Spleen (tissue), 11 donors: ENCODE results near the gene DOK5. TPM values are rescaled to one million over a fixed set of nuclear protein-coding genes. Genes with fewer than 3 reads are reported as not detected.

Source experiments
- DNase-seq: peaks from one replicate; pipeline ENCODE4 v3.0.0-alpha.2; 2020
- H3K27ac ChIP-seq, 8 donors: fragments of 200-600 bp; sonication (generic) in 7 of 8; 1 replicate in 4 of 8; 2 replicates in 4 of 8; pipeline versions ENCODE4 v1.5.0 to v1.8.0; 2016 to 2021; ENCODE audit warnings: inconsistent platforms in 4 of 8, mild to moderate bottlenecking in 4 of 8, moderate library complexity in 1 of 8
- H3K27me3 ChIP-seq, 7 donors: fragments of 200-600 bp; sonication (generic) in 6 of 7; replicated peaks in 1 of 7; 1 replicate in 4 of 7; 2 replicates in 3 of 7; pipeline versions ENCODE4 v1.5.0 to v1.8.0; 2016 to 2021; ENCODE audit warnings: inconsistent platforms in 3 of 7, mild to moderate bottlenecking in 1 of 7
- H3K36me3 ChIP-seq, 6 donors: fragments of 200-600 bp; sonication (generic) in 5 of 6; 1 replicate in 4 of 6; 2 replicates in 2 of 6; pipeline versions ENCODE4 v1.5.0 to v1.8.0; 2016 to 2021; ENCODE audit warnings: inconsistent platforms in 2 of 6
- H3K4me1 ChIP-seq, 6 donors: fragments of 200-600 bp; sonication (generic) in 5 of 6; 1 replicate in 3 of 6; 2 replicates in 3 of 6; pipeline versions ENCODE4 v1.5.0 to v1.8.0; 2016 to 2021; ENCODE audit warnings: inconsistent platforms in 3 of 6
- H3K4me3 ChIP-seq, 8 donors: fragments of 200-600 bp; sonication (generic) in 7 of 8; 1 replicate in 4 of 8; 2 replicates in 4 of 8; pipeline versions ENCODE4 v1.5.0 to v1.8.0; 2016 to 2021; ENCODE audit warnings: inconsistent platforms in 4 of 8, mild to moderate bottlenecking in 4 of 8, moderate library complexity in 2 of 8
- H3K9me3 ChIP-seq, 8 donors: fragments of 200-600 bp; sonication (generic) in 7 of 8; 1 replicate in 4 of 8; 2 replicates in 4 of 8; pipeline versions ENCODE4 v1.5.0 to v1.8.0; 2016 to 2021; ENCODE audit warnings: inconsistent platforms in 4 of 8
- POLR2A ChIP-seq, 3 donors: fragments of 450-650 bp; IDR thresholded peaks; one replicate each; pipeline ENCODE4 v1.5.1; 2017; ENCODE audit warnings: antibody characterized with exemption in 3 of 3, mild to moderate bottlenecking in 1 of 3
- POLR2AphosphoS5 ChIP-seq, 3 donors: sonication (generic); formaldehyde crosslinking; IDR thresholded peaks; one replicate each; pipeline ENCODE4 v1.5.1; 2017; ENCODE audit warnings: antibody characterized with exemption in 3 of 3
- WGBS, 5 donors: extraction: QIAGEN DNeasy Blood & Tissue Kit in 3 of 5; methylation state at CpG; one replicate each; pipeline versions ENCODE4 v1.1.5 to v1.1.7; 2013 to 2018; 5-methylcytosine and 5-hydroxymethylcytosine counted together
- intact Hi-C: fragments of 100-400 bp; cut with DNase I; formaldehyde crosslinking; loops from one replicate; pipeline ENCODE4 v1.15.0; 2023; ENCODE audit warnings: low total_unique reads
- polyA plus RNA-seq, 3 donors: library from polyadenylated mRNA; stranded (reverse); fragments of 200-250 nt; gene quantifications; one replicate each; pipeline ENCODE4 v1.2.1, GENCODE V29; 2013
- total RNA-seq, 7 donors: library from RNA; depleted of rRNA in 3 of 7; stranded (reverse); fragments of >200 nt in 3 of 7; fragmentation: NEBNext Ultra II Directional in 4 of 7; extraction: Animal tissue kit (Norgen Biotek cat#: 25700) in 4 of 7; gene quantifications; one replicate each; pipeline versions ENCODE4 v1.1.0 to v1.2.1, GENCODE V29; 2016 to 2021
- TF ChIP-seq, protein P1 (sequence below), 11 experiments: fragments of 200-600 bp in 7 of 11; fragments of 450-650 bp in 4 of 11; sonication (generic) in 4 of 11; IDR thresholded peaks in 8 of 11; conservative IDR thresholded peaks in 3 of 11; 1 replicate in 7 of 11; 2 replicates in 4 of 11; pipeline versions ENCODE4 v1.4.0 to v1.8.0; 2016 to 2021; ENCODE audit warnings: antibody characterized with exemption in 11 of 11, inconsistent platforms in 4 of 11, mild to moderate bottlenecking in 1 of 11
- donor health status: healthy with polysubstance abuse.
- donor health status: DM: no; HTN: no; CAD: no; lungs with moderate emphysema.
- donor health status: DM: no; HTN: no; CAD: no.
- donor health status: Bipolar disorder and iron deficiency.
- donor health status: healthy.
- donor health status: DM: no; HTN: no; CAD: no.
- donor health status: DM: yes; HTN: yes; CAD: no.

Gene DOK5
- total and polyA plus RNA-seq, 10 donors = 0.17 to 0.73 (median 0.53) TPM; not detected in 3

DNA sequence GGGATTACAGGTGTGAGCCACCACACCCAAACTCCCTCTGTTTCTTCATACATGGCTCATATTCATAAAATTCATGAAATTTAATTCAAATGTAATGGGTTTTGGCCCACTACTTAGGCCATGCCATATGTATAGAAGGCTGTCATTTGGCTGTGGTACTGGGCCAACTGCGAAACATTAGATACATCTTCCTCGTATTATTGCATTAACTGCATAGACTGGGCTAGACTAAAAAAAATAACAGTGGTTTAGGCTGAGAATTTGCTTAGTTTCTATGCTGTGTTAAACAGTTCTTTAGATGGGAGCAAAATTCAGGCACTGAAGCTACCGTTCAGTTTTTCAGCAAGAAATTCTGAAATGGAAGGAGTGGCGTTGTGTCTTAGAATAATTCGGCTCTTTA lies 133.6 kb downstream of the DOK5 start:
- no peak overlapping the region for H3K27ac ChIP-seq
- no peaks in the 10 kb centered on the region for H3K36me3 ChIP-seq
- 90 to 97% (median 92%) methylated on average over 5 of the region's 5 CpGs for WGBS, 5 donors
- no peak overlapping the region for H3K4me3 ChIP-seq
- no peaks in the 10 kb centered on the region for H3K4me1 ChIP-seq
- DNase-seq = no peak
- H3K9me3 ChIP-seq = no peaks in the 10 kb centered on the region
- intact Hi-C loops = no loop called here
- TF ChIP-seq POLR2A (IDR thresholded peaks at IDR 0.05) = no peak
- TF ChIP-seq, protein P1, sequence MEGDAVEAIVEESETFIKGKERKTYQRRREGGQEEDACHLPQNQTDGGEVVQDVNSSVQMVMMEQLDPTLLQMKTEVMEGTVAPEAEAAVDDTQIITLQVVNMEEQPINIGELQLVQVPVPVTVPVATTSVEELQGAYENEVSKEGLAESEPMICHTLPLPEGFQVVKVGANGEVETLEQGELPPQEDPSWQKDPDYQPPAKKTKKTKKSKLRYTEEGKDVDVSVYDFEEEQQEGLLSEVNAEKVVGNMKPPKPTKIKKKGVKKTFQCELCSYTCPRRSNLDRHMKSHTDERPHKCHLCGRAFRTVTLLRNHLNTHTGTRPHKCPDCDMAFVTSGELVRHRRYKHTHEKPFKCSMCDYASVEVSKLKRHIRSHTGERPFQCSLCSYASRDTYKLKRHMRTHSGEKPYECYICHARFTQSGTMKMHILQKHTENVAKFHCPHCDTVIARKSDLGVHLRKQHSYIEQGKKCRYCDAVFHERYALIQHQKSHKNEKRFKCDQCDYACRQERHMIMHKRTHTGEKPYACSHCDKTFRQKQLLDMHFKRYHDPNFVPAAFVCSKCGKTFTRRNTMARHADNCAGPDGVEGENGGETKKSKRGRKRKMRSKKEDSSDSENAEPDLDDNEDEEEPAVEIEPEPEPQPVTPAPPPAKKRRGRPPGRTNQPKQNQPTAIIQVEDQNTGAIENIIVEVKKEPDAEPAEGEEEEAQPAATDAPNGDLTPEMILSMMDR (IDR thresholded peaks at IDR 0.05 in 8 of 11, conservative IDR thresholded peaks at IDR 0.05 in 3 of 11) = no peak
- TF ChIP-seq POLR2AphosphoS5 (IDR thresholded peaks at IDR 0.05) = no peak
- no peaks in the 10 kb centered on the region for H3K27me3 ChIP-seq

DNA sequence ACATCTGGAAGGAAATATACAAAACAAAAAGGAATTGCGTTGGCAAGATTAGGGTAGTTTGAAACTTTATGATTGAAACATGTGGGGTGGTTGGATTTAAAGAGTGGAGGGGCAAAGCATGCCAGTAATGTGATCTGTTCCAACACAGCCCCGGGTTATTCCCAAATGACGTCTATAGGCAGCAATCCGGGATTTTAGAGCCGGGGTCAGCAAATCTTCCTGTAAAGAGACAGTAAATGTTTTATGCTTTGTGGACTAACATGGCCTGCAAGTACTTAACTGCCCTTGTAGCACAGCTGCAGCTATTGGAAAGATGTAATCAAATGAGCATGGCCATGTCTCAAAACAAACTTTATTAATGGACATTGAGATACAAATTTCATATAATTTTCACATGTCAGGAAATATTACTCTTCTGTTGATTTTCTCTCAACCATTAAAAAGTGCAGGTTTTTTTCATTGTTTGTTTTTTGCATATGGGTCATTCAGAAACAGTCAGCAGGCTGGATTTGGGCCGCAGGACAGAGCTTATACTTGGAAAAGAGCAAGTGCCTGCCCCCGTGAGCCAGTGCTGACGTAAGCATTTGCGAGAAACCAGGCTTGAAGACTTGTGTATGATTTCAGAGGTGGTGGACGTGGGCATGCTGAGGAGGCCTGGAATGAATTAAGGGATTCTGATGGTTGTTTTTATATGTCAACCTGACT lies 136.5 kb downstream of the DOK5 start:
- Histone ChIP-seq H3K27ac (no peak overlapping the region), H3K9me3 (no peaks in the 10 kb centered on the region), H3K4me3 (no peak overlapping the region), H3K4me1 (no peaks in the 10 kb centered on the region), H3K36me3 (no peaks in the 10 kb centered on the region), H3K27me3 (no peaks in the 10 kb centered on the region)
- 81 to 88% (median 86%) methylated on average over 10 of the region's 10 CpGs for WGBS, 5 donors
- no peak for DNase-seq
- intact Hi-C loops = no loop called here
- TF ChIP-seq POLR2A (IDR thresholded peaks at IDR 0.05) (no peak), POLR2AphosphoS5 (IDR thresholded peaks at IDR 0.05) (no peak)
- TF ChIP-seq, protein P1 (IDR thresholded peaks at IDR 0.05 in 8 of 11, conservative IDR thresholded peaks at IDR 0.05 in 3 of 11) = no peak

DNA sequence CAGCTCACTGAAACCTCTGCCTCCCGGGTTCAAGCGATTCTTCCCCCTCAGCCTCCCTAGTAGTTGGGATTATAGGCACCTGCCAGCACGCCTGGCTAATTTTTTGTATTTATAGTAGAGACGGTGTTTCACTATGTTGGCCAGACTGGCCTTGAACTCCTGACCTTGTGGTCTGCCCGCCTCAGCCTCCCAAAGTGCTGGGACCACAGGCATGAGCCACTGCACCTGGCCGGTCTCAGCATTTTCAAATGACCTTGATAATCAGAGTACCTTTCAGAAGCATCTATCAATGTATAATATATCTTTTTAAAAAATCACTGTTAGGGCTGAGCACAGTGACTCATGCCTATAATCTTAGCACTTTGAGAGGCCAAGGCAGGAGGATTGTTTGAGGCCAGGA lies 143.0 kb downstream of the DOK5 start:
- 85 to 91% (median 89%) methylated on average over 6 of the region's 6 CpGs for WGBS, 5 donors
- TF ChIP-seq POLR2A (IDR thresholded peaks at IDR 0.05) = no peak
- TF ChIP-seq POLR2AphosphoS5 (IDR thresholded peaks at IDR 0.05) = no peak
- TF ChIP-seq, protein P1 (IDR thresholded peaks at IDR 0.05 in 8 of 11, conservative IDR thresholded peaks at IDR 0.05 in 3 of 11) = no peak
- Histone ChIP-seq H3K4me1 (no peaks in the 10 kb centered on the region), H3K27me3 (peaks cover 0 to 17% (median 0%) of the 10 kb centered on the region in 7 donors), H3K36me3 (no peaks in the 10 kb centered on the region), H3K9me3 (no peaks in the 10 kb centered on the region), H3K27ac (no peak overlapping the region), H3K4me3 (no peak overlapping the region)
- intact Hi-C loops = no loop called here
- no peak for DNase-seq

DNA sequence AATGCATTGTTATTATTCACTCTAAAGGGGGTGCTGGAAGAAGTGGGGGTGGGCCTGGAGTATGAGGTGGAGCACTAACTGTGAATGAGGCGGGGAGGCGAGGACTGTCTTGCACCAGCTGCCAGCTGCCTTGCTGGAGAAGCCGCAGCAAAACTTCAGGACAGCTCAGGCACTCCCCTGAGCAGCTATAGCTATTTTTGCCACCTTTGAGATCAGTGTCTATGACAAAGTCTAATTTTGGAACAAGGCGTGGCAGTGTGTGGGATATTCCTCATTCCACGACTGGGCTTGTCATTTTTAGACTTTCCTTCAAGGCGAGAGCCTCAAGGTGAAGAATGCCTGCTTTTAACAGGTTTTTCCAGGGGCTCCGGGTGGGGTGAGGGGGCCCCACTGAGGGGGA lies 143.8 kb downstream of the DOK5 start:
- H3K4me3 ChIP-seq = no peak overlapping the region
- H3K4me1 ChIP-seq = no peaks in the 10 kb centered on the region
- H3K9me3 ChIP-seq = no peaks in the 10 kb centered on the region
- WGBS, 5 donors = 64 to 76% (median 71%) methylated on average over 7 of the region's 7 CpGs
- no peak for DNase-seq
- TF ChIP-seq, protein P1 (IDR thresholded peaks at IDR 0.05 in 8 of 11, conservative IDR thresholded peaks at IDR 0.05 in 3 of 11) = no peak
- no peak for TF ChIP-seq POLR2AphosphoS5 (IDR thresholded peaks at IDR 0.05)
- TF ChIP-seq POLR2A (IDR thresholded peaks at IDR 0.05) = no peak
- H3K27ac ChIP-seq = no peak overlapping the region
- peaks cover 0 to 17% (median 0%) of the 10 kb centered on the region in 7 donors for H3K27me3 ChIP-seq
- H3K36me3 ChIP-seq = no peaks in the 10 kb centered on the region
- intact Hi-C loops = no loop called here
